ENCODE measurements around the gene TMEM52. TPM values are rescaled to one million over a fixed set of nuclear protein-coding genes. Genes with fewer than 3 reads are reported as not detected.

The TMEM52 gene
- total and polyA plus RNA-seq, 2 donors (not counting 3 experiments of a cell fraction or from before 2014, with no cell fraction given), result 1.6 to 1.7 TPM

DNA sequence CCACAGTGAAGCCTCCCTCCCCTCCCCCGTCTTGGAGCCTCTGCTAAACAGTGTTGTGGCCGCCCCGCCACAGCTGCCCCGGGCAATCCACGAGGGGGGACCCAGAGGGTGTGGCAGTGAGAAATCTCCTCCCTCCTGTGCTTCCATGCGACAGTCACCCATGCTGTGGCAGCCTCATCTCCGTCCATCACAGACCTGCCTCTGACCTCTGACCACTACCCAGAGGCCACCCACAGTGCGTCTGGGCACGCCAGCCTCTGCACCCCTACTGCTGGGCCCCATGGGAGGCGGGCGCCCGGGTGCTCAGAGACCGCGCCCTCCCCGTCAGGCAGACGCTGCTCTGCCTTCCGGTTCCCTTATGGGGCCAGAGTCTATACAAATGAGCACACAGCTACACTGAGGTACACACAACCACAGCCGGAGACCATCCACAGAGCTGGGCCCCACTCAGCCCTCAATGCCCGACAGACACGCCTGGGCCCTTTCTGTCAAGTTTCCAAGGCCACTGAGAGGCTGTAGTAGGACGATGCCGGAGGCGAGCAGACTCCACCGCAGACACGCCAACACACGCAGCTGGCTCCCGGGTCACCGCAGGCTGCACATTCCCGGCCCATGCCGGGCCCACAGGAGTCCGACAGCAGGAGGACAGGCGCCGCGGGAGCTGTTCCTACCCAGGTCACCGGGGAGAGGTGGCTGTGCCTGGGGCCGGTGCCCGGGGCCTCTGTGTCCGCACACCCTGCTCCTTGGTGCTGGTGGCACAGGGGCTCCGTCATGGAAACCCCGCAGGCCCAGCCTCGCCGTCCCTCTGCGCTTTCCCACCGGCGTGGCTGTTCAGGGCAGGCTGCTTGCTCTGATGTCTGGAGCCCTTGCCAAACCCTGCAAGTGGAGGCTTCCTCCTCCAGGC is 23.9 kb upstream of the TMEM52 start:
- Histone ChIP-seq H3K27ac (ENCODE audit: insufficient read depth, low read depth, low read length) (no peak overlapping the region), H4K20me1 (replicated peaks; ENCODE audit: control insufficient read depth, extremely low read depth, insufficient read depth, low read length) (no peaks in the 10 kb centered on the region), H3K9me1 (replicated peaks; ENCODE audit: control insufficient read depth, extremely low read depth, insufficient read depth, low read length) (no peaks in the 10 kb centered on the region), H3K4me3 (replicated peaks in 1 of 3; ENCODE audit: insufficient read depth in 1 of 3, low read depth in 1 of 3, low read length in 3 of 3) (no peak overlapping the region), H3K9ac (replicated peaks; ENCODE audit: extremely low read depth, insufficient read depth, low read length) (no peak overlapping the region), H3K4me1 (ENCODE audit: control insufficient read depth, extremely low read depth, insufficient read depth, low read length) (no peaks in the 10 kb centered on the region), H3K79me2 (ENCODE audit: control insufficient read depth, insufficient read depth, low read length) (no peaks in the 10 kb centered on the region), H3K4me2 (ENCODE audit: insufficient read depth, low read length) (no peak overlapping the region), H2AFZ (ENCODE audit: low read depth, low read length) (no peak overlapping the region), H3K27me3 (ENCODE audit: control insufficient read depth in 2 of 2, insufficient read depth in 2 of 2, low read length in 2 of 2) (no peaks in the 10 kb centered on the region), H3K9me3 (replicated peaks; ENCODE audit: control insufficient read depth, insufficient read depth, low read length) (no peaks in the 10 kb centered on the region), H3K36me3 (ENCODE audit: control insufficient read depth in 2 of 2, extremely low read depth in 1 of 2, insufficient read depth in 2 of 2, low read length in 2 of 2) (no peaks in the 10 kb centered on the region)
- intact Hi-C loops (cut with micrococcal nuclease) (no loop called here), dilution Hi-C loops (cut with MboI; ENCODE audit: extremely low pct_ligation_motif_present, low sequenced_read_pairs) (no loop called here)
- ChIA-PET POLR2A (no interaction called here), CTCF (interaction anchor here (1.5 to 3.3 kb wide), 3 partner anchors 13 to 197 kb away, joined by 5 to 44 read pairs (median 7); no protein-coding TSS in a partner anchor)
- FAIRE-seq, result no peak
- TF ChIP-seq, protein P1, sequence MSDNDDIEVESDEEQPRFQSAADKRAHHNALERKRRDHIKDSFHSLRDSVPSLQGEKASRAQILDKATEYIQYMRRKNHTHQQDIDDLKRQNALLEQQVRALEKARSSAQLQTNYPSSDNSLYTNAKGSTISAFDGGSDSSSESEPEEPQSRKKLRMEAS (IDR thresholded peaks at IDR 0.05; ENCODE audit: insufficient read depth, insufficient read length), result no peak
- TF ChIP-seq JUN (IDR thresholded peaks at IDR 0.05; ENCODE audit: borderline replicate concordance, insufficient read depth, insufficient read length, low read depth) (no peak), POLR2A (IDR thresholded peaks at IDR 0.05; ENCODE audit: low read depth, low read length) (no peak), POLR2AphosphoS5 (IDR thresholded peaks at IDR 0.05; ENCODE audit: insufficient read depth, low read depth, low read length) (no peak)
- TF ChIP-seq, protein P2, sequence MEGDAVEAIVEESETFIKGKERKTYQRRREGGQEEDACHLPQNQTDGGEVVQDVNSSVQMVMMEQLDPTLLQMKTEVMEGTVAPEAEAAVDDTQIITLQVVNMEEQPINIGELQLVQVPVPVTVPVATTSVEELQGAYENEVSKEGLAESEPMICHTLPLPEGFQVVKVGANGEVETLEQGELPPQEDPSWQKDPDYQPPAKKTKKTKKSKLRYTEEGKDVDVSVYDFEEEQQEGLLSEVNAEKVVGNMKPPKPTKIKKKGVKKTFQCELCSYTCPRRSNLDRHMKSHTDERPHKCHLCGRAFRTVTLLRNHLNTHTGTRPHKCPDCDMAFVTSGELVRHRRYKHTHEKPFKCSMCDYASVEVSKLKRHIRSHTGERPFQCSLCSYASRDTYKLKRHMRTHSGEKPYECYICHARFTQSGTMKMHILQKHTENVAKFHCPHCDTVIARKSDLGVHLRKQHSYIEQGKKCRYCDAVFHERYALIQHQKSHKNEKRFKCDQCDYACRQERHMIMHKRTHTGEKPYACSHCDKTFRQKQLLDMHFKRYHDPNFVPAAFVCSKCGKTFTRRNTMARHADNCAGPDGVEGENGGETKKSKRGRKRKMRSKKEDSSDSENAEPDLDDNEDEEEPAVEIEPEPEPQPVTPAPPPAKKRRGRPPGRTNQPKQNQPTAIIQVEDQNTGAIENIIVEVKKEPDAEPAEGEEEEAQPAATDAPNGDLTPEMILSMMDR (IDR thresholded peaks at IDR 0.05; ENCODE audit: extremely low read depth in 1 of 2, insufficient read depth in 1 of 2, low read depth in 1 of 2, low read length in 2 of 2), result no peak
- BruUV-seq (replicated peaks), result no TSS peak
- no peak for DNase-seq (ENCODE audit: low read depth, low spot score)
